ENCODE data around the gene EVC2.

EVC2 gene

DNA sequence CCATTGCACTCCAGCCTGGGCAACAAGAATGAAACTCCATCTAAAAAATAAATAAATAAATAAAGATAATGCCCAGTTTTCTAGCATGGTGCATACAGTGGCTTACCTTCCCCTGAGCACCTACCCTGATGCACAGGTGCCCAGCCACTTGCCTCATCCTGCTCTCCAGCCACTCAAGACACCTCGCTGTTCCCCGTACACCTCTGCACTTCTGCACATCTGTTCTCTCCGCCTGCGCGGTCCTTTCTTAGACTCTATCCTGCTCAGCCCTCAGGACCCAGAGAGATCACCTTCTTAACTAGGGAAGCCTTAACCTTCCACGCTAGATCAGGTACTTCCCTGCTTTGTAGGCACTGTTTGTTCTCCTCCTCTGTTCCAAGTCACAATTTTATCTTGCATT is 5.5 kb upstream of the EVC2 start:
- DNase-seq (ENCODE audit: low read depth) = no peak

DNA sequence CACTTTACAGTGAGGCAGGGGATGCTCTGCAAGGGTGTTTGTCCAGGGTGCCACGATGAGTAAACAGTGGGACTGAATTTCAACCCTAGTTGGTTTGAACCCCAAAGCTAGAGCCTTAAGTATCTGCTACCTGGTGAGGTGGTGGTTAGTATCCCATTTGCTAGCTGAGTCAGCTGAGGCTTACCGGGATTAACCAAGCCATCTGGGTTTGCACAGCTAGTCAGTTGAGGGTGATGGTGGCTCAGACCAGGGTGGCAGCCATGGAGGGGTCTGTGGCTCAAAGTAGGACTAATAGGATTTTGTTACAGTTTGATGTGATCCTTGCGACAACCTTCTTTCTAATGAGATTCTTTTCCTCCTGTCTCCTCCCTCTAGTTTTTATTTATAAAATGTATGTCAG is 4.6 kb upstream of the EVC2 start:
- no peak for DNase-seq (ENCODE audit: low read depth)

DNA sequence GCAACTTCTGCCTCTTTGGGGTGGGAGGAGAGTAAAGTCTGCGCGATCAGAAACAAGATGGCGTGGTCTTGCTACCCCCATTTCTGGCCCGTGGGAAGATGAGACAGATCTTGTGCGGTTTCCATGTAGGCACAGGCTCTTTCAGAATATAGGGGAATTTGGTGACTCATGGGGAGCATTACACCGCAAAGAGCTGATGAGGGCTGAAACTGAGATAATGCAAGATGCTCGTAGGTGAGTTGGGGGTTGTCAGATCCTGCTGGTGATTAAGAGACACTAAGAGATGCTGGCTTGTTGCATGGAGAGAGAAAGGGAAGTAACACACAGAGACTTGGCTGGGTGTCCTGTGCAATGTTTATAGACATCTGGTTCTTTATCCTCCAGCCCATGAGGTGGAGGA is 4.2 kb upstream of the EVC2 start:
- no peak for DNase-seq (ENCODE audit: low read depth)

GRCh38 chr4:5711479-5712184 is 3.3 kb upstream of the EVC2 start:
- DNase-seq (ENCODE audit: low read depth) = no peak

DNA sequence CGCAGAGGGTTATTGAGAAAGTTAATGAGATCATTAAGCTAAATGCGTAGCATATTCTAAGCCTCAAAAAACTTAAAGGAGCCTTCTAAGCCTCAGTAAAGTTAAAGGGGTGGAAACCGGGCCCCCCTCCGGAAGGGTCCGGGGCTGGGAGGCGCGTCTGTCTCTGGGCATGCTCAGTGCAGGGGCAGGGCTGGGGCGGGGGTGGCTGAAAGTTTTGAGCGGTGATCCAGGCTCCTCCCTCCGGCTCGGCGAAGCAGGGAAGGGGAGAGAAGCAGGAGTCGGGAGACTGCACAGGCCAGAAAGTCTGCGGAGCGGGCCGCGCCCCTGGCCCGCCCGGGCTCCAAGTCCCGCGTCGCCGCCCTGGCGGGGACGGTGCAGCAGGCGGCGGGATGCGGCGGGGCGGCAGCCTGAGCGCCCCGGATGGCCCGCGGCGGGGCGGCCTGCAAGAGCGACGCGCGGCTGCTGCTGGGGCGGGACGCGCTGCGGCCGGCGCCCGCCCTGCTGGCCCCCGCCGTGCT is 2.7 kb upstream of the EVC2 start, which contains the start of gene EVC:
Gene EVC (plus strand): TSS at position 241 of the 518 bp plus-strand sequence. CDS start 180 bp downstream, at position 421.
- DNase-seq (ENCODE audit: low read depth) = no peak

DNA sequence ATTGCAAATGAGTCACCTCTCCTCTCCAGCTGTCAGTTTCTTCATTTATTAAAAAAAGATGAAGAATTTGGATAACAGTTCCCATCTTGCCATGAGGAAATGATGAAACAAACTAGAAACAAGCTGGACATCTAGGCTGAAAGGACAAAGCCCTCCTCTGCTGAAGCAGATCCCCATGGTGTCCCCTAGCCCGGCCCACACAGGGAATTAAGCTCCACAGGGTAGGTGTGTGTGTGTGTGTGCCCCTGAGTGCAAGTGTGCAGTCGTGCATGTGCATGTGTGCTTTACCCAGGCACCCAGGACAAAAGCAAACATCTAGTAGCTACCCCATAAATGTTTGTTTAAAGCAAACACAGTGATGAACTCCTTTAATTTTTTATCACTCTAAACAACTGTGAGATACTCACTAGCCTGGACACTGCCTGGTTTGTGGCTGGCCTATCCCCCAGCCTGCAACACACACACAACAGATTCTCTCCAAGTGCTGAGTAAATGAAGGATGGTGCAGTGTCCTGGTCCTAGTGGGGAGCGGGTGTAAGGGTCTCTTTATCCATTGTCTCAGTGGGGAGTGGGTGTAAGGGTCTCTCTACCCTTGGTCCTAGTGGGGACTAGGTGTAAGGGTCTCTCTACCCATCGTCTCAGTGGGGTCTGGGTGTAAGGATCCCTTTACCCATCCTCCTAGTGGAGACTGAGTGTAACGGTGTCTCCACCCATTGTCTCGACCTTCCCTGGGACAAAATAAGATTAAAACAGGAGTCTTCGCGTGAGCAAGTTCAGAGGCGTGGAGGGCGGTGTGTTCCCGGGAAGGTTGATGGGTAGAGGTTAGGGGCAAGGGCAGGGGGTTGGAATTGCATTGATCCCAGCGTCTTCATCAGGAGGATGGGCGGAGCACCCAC is 2.0 kb upstream of the EVC2 start:
- no peak for DNase-seq (ENCODE audit: low read depth)

DNA sequence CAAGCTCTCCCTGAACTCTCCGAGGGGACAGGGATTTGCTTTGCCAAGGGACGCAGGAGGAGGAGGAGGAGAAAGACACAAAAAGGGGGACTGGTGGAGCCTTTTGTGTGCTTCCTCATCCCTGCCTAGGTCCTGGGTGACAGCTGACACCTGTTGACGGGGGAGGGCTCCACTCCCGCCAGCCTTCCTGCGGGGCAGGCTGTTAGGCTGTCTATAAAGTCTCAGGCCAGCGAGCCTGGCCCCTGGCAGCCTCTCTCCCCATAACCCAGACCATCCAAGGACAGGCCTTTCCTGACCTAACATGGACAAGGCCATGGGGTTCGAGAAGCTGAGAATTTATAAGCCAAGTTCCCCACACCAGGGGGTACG is 832 bp upstream of the EVC2 start:
- DNase-seq (ENCODE audit: low read depth) = no peak

- no peak for DNase-seq (ENCODE audit: low read depth)
Measured at GRCh38 chr4:5707778-5708448, 446 bp downstream of the EVC2 start.

- no peak for DNase-seq (ENCODE audit: low read depth)
Measured at GRCh38 chr4:5707366-5707765, 993 bp downstream of the EVC2 start.

DNA sequence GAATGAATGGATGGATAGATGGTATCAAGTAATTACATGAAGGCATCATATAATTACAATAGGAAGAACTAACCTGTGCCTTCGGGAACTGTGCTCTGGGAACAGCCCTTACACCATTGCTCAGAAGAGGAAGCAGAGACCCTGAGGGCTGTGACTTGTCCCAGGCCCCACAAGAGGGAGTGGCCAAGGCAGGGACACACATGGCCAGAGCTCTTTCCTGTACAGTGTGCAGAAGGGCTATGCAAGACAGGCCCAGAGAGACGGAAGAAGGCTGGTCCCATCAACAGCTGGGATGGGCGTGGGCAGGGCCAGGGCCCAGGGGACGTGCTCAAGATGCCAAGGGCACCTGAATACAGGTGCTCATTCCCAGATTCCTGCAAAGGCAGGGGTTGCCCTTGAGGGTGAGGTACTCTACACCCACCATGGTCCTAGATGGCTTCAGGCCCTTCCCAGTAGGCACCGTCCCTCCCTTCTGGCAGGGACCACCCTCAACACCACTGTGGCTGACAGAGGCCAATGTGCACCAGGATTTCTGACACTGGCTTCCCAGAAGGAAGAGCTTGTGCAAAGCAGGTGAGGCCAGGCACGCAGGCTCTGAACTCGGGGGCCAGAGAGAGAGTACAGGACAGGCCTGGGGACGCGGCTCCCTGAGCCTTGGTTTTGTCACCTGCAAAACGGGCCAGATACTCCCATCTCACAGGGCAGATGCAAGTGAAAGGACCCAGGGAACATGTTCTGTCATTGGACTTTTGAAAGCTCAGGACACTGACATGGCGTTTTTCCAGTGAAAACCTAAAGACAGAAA is 1.7 kb downstream of the EVC2 start:
- DNase-seq (ENCODE audit: low read depth) = no peak

GRCh38 chr4:5705647-5706320 is 2.6 kb downstream of the EVC2 start:
- no peak for DNase-seq (ENCODE audit: low read depth)

DNA sequence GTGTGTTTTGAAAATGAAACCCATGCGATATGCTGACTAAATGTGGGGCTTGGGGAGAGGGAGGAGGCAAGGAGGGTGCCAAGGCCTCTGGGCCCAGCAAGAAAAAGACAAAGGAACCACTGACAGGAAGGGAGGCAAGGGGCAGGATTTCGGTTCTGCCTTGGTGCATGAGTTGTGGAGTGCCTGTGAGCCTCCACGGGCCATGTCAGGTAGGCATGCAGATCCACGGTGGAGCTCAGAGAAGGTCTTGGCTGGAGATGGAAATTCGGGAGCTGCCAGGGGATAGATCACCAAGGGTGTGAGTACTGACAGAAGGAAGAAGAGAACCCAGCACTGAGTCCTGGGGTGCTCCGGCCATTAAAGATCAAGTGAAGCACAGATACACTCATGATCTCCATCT is 4.1 kb downstream of the EVC2 start:
- no peak for DNase-seq (ENCODE audit: low read depth)

GRCh38 chr4:5703831-5704230 is 4.5 kb downstream of the EVC2 start:
- no peak for DNase-seq (ENCODE audit: low read depth)

DNA sequence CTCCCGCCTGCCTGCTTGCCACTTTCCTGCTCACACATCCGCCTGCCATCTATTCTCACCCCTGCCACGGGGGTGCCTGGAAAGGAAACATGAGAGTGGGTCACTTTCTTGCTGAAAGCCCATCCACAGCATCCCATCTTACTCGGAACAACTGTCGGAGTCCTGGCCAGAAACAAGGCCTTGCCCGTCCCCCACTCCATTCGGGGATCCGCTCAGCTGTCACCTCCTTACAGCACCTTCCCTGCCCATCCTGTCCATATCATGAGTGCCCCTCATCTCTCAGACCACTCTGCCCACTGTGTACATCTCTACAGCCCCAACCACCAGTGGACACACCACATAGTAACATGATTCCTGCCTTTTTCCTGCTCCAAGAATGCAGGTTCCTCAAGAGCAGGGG is 6.4 kb downstream of the EVC2 start:
- DNase-seq (ENCODE audit: low read depth) = no peak

GRCh38 chr4:5700459-5700858 is 7.9 kb downstream of the EVC2 start:
- DNase-seq (ENCODE audit: low read depth) = no peak

- no peak for DNase-seq (ENCODE audit: low read depth)
Measured at GRCh38 chr4:5696341-5696740, 12.0 kb downstream of the EVC2 start.

DNA sequence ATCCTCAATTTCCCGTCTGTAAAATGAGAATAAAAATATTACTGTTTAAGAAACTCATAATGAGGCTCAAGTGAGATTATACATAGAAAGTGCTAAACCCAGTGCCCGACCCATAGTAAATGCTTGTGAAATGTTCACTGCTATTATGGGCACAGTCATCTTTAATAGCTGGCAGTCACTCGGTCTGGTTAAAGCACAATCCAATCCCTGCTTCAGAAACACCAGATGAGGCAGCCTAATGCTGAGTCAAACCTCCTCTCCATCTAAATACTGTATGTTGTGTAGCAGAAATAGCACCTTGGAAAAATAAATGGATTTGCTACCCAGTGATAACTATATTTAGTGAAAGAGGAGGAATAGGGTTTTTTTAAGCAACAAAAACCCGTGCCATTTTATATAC is 14.5 kb downstream of the EVC2 start:
- DNase-seq (ENCODE audit: low read depth) = no peak

GRCh38 chr4:5691491-5692132 is 16.7 kb downstream of the EVC2 start:
- DNase-seq (ENCODE audit: low read depth) = no peak

- no peak for DNase-seq (ENCODE audit: low read depth)
Measured at GRCh38 chr4:5689065-5689464, 19.3 kb downstream of the EVC2 start.

- no peak for DNase-seq (ENCODE audit: low read depth)
Measured at GRCh38 chr4:5686338-5686737, 22.0 kb downstream of the EVC2 start.

DNA sequence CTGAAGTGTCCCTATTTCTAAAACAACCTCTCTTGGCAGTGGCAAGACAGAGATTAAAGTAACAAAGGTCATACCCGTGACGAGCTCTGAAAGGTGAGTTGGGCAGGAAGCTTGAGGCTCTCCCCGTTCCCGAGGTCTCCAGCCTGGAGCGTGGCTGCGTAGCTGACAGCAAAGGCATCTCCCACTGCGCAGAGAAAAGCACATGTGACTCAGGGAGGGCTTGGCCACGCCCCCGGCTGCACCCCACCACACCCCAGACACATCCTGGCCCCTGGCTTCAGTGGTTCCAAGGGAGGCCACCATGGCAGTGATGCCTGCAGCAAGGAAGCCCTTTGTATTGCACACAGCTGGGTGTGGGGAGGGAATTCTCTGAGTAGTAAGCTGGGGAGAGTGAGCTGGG is 23.1 kb downstream of the EVC2 start:
- no peak for DNase-seq (ENCODE audit: low read depth)

All from activated gamma-delta T cell treated with anti-CD3 and anti-CD28 coated beads, Interleukin-2, amount 50 U/mL, for 16 hours (primary cell).